ENCODE measurements around the gene MYO1F.
"Not testable (repeated sequence)": the region's sequence is repeated elsewhere in the genome, so short reads cannot be mapped to it uniquely, and the experiment has no call there.

The MYO1F gene

GRCh38 chr19:8575467-8575997 lies 1.7 kb downstream of the MYO1F start:
- DNase-seq (ENCODE audit: low read depth): no peak
- no peak for TF ChIP-seq CTCF (conservative IDR thresholded peaks at IDR 0.05; ENCODE audit: low read depth, low read length)
- H3K4me3 ChIP-seq (ENCODE audit: low read length): no peak overlapping the region

DNA sequence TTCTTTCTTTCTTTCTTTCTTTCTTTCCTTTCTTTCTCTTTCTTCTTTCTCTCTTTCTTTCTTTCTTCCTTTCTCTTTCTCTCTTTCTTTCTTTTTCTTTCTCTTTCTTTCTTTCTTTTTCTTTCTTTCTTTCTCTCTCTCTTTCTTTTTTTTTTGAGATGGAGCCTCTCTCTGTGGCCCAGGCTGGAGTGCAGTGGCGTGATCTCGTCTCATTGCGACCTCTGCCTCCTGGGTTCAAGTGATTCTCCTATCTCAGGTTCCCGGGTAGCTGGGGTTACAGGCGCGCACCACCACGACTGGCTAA lies 2.7 kb downstream of the MYO1F start:
- not testable (repeated sequence) for H3K4me3 ChIP-seq (ENCODE audit: low read length); DNase-seq (ENCODE audit: low read depth)

DNA sequence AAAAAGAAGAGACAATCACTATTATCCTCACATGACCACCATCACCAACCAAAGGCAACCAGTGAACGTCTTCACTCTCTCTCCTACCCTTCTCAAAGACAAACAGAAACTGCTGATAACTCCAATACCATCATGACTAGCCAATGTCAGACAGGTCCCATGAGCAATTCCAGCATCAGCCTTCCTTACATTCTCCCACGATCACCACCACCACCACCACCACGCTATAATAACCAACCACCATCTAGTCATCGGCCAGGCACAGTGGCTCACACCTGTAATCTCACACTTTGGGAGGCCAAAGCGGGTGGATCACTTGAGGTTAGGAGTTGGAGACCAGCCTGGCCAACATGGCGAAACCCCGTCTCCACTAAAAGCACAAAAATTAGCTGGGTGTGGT lies 3.9 kb downstream of the MYO1F start:
- no peak overlapping the region for H3K4me3 ChIP-seq (ENCODE audit: low read length)
- no peak for TF ChIP-seq CTCF (conservative IDR thresholded peaks at IDR 0.05; ENCODE audit: low read depth, low read length)
- DNase-seq (ENCODE audit: low read depth): no peak

DNA sequence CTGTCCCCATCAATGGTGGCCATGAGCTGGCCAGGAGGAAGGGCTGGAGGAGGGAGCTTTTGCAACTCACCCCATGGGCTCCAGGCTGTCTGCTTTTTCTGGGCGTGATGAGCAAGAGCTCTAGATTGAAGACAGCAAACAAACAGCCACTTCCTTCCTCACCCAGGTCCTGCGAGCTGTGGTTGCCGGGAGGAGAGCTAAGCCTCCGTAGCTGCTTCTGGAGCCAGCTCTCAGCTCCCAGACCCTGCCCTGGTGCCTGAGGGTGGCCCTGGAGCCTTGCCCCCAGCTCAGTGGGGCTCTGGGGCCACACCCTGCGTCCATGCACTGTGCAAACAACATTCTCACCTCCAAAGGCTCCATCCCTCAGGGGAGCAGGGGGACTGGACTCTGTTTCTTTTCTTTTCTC lies 6.2 kb downstream of the MYO1F start:
- TF ChIP-seq CTCF (conservative IDR thresholded peaks at IDR 0.05; ENCODE audit: low read depth, low read length): no peak
- H3K4me3 ChIP-seq (ENCODE audit: low read length): no peak overlapping the region
- DNase-seq (ENCODE audit: low read depth): no peak

DNA sequence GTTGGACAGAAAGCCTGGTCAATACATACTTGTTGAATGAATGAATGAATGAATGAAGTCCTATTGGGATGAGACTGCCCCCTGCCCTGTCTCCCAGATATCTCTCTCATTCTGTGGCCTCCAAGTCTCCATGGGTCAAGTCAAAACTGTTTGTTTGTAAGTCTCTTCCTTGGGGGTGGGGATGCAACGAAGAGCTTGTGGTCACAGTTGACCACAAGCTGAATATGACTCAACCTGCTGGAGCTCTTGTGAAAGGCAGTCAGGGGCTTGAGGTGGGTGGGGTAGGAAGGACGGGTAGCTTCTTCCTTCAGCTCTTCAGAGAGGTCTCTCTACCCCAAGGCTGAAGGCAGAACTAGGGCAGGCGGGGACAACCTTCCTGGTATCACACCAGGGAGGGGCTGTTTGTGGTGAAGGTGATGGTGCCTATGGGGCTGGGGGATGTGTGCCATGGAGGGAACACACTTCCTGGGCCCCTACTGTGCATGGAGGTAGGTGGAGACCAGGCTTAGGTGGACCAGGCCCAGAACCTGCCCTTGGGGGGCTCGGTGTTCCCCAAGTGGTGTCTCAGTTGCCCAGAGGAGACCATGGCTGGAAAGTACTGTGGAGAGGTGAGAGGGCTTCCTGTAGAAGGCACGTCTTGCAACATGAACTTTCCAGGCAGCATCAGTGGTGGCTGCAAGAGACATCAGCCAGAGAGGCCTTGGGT lies 8.0 kb downstream of the MYO1F start:
- TF ChIP-seq CTCF (conservative IDR thresholded peaks at IDR 0.05; ENCODE audit: low read depth, low read length): no peak
- H3K4me3 ChIP-seq (ENCODE audit: low read length): no peak overlapping the region
- no peak for DNase-seq (ENCODE audit: low read depth)

- no peak for TF ChIP-seq CTCF (conservative IDR thresholded peaks at IDR 0.05; ENCODE audit: low read depth, low read length)
- no peak overlapping the region for H3K4me3 ChIP-seq (ENCODE audit: low read length)
- DNase-seq (ENCODE audit: low read depth): no peak
These were observed 9.6 kb downstream of the MYO1F start for GRCh38 chr19:8567522-8568172.

DNA sequence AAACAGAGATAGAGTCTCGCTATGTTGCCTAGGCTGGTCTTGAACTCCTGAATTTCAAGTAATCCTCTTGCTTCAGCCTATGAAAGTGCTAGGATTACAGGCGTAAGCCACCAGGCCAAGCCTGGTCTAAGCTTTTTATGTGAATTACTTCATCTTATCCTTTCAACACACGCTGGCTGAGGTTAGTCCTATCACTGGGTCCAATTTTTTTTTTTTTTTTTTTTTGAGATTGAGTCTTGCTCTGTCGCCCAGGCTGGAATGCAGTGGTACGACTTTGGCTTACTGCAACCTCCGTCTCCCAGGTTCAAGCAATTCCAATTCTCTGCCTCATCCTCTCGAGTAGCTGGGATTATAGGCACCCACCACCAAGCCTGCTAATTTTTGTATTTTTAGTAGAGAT lies 10.4 kb downstream of the MYO1F start:
- no peak overlapping the region for H3K4me3 ChIP-seq (ENCODE audit: low read length)
- no peak for TF ChIP-seq CTCF (conservative IDR thresholded peaks at IDR 0.05; ENCODE audit: low read depth, low read length)
- no peak for DNase-seq (ENCODE audit: low read depth)

- not testable (repeated sequence) for H3K4me3 ChIP-seq (ENCODE audit: low read length); DNase-seq (ENCODE audit: low read depth)
These were observed 12.4 kb downstream of the MYO1F start for GRCh38 chr19:8564866-8565265.

All from retinal pigment epithelial cell (primary cell).